HL-60 (cell line): Measurements from ENCODE around the gene DMBT1.

ENCODE experiments used
- DNase-seq, 2 experiments: peaks; one replicate each; pipeline ENCODE4 v3.0.0-alpha.2; 2010 to 2020; ENCODE audit warnings: low read depth in 1 of 2, low spot score in 1 of 2
- H3K27ac ChIP-seq: fragments of 250-450 bp; sonication (Bioruptor Pico); replicated peaks from 2 replicates; pipeline ENCODE4 v1.5.1; 2020; ENCODE audit warnings: mild to moderate bottlenecking, moderate library complexity
- H3K27me3 ChIP-seq: fragments of 250-450 bp; sonication (Bioruptor Pico); 2 replicates; pipeline ENCODE4 v1.5.1; 2021; ENCODE audit warnings: mild to moderate bottlenecking, moderate library complexity; ENCODE audit not compliant: insufficient read depth, poor library complexity, severe bottlenecking
- H3K4me3 ChIP-seq: replicated peaks from 2 replicates; pipeline ENCODE4 v1.5.1; 2011; ENCODE audit warnings: mild to moderate bottlenecking, control low read depth, low read length; ENCODE audit not compliant: insufficient read depth
- CTCF ChIP-seq: IDR thresholded peaks from one replicate; pipeline ENCODE4 v1.5.1; 2011; ENCODE audit warnings: low read length, control low read depth, inconsistent platforms; ENCODE audit not compliant: insufficient read depth
- GABPA ChIP-seq: IDR thresholded peaks from 2 replicates; pipeline ENCODE4 v1.6.1; 2012; ENCODE audit warnings: low read depth
- POLR2AphosphoS5 ChIP-seq: IDR thresholded peaks from 2 replicates; pipeline ENCODE4 v1.6.1; 2012; ENCODE audit warnings: low read depth
- SPI1 ChIP-seq: IDR thresholded peaks from 2 replicates; pipeline ENCODE4 v1.6.1; 2012; ENCODE audit warnings: low read depth, mild to moderate bottlenecking, borderline replicate concordance
- TF ChIP-seq, protein P1 (sequence below): IDR thresholded peaks from 2 replicates; pipeline ENCODE4 v1.6.1; 2012; ENCODE audit warnings: low read depth; ENCODE audit not compliant: insufficient replicate concordance

DMBT1 gene

DNA sequence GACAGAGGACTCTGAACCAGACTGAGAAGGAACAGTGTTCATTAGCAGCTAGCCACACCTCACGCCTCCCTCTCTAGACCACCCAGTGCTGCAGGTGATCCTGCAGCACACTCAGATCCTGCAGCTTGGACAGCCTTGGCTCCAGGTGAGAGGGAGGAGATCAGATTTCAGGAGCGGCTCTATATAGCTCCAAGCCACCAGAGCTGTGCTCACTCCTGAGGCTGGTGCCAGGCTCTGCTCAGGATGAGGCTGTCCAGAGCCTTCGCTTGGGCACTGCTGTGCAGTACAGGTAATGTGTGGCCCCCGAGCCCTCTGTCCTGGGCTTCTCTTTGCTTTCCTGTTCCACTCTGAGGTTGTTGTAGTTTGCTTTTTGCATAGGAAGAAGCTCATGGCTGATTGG, 96.7 kb downstream of the DMBT1 start:
- no peak overlapping the region for H3K4me3 ChIP-seq
- TF ChIP-seq GABPA, result no peak
- no peak for TF ChIP-seq POLR2AphosphoS5
- TF ChIP-seq SPI1, result no peak
- TF ChIP-seq, protein P1, sequence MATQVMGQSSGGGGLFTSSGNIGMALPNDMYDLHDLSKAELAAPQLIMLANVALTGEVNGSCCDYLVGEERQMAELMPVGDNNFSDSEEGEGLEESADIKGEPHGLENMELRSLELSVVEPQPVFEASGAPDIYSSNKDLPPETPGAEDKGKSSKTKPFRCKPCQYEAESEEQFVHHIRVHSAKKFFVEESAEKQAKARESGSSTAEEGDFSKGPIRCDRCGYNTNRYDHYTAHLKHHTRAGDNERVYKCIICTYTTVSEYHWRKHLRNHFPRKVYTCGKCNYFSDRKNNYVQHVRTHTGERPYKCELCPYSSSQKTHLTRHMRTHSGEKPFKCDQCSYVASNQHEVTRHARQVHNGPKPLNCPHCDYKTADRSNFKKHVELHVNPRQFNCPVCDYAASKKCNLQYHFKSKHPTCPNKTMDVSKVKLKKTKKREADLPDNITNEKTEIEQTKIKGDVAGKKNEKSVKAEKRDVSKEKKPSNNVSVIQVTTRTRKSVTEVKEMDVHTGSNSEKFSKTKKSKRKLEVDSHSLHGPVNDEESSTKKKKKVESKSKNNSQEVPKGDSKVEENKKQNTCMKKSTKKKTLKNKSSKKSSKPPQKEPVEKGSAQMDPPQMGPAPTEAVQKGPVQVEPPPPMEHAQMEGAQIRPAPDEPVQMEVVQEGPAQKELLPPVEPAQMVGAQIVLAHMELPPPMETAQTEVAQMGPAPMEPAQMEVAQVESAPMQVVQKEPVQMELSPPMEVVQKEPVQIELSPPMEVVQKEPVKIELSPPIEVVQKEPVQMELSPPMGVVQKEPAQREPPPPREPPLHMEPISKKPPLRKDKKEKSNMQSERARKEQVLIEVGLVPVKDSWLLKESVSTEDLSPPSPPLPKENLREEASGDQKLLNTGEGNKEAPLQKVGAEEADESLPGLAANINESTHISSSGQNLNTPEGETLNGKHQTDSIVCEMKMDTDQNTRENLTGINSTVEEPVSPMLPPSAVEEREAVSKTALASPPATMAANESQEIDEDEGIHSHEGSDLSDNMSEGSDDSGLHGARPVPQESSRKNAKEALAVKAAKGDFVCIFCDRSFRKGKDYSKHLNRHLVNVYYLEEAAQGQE, result no peak
- no peak for TF ChIP-seq CTCF
- DNase-seq, result no peak
- H3K27me3 ChIP-seq, result no peaks in the 10 kb centered on the region
- H3K27ac ChIP-seq, result no peak overlapping the region

DNA sequence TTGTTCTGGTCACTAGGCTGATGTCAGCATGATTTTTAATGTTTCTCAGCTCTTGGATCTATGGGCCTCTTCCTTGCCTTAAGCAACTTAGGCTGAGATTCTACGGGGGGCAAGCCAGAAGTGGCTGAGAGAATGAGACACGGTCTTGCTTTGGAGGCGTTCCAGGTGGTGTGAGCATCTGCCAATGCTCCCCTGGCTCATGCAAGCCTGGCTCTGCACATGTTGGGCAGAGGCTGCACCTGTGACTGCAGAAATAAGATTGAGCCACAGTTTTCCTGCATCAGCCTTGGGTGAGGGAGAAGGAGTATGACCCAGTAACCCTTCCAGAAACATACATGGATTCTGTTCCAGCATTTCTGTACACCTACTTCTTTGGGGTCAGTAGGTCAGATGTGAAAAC, 97.2 kb downstream of the DMBT1 start:
- H3K27ac ChIP-seq, result no peak overlapping the region
- H3K4me3 ChIP-seq, result no peak overlapping the region
- no peak for DNase-seq
- TF ChIP-seq, protein P1, result no peak
- TF ChIP-seq CTCF (no peak), POLR2AphosphoS5 (no peak), GABPA (no peak), SPI1 (no peak)
- peaks cover under 1% of the 10 kb centered on the region for H3K27me3 ChIP-seq

DNA sequence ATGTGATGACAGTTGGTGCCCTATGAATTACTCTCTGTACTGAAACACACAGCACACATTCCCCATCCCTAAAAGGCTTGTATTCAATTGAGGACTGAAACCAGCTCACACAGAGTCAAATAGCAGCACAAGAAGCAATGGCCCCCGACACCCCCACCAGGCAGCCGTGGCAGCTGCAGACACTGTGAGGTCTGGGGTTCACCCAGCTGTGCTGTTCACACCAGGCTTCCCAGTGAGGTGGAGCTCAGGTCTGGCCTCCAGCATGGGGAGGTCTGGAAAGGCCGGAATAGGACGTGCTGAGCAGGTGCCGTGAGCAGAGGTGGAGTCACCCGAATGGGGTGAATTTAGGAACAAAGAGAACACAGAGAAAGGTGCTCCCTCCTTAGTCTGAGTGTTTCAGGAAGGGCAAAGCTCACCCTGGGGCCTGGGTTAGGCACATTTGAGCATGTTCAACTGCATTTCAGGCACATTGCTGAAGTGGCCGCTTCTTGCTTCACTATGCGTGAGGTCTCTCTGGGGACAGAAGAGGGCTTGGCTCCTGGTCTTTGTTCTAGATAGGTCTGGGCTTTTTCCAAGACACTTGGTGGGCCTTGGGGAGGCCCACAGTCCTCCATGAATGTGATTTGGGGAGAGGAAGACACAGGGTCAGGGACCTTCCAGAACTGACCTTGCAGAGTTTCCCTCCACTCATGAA, 97.9 kb downstream of the DMBT1 start:
- Histone ChIP-seq H3K27me3 (peaks cover 3% of the 10 kb centered on the region), H3K4me3 (no peak overlapping the region), H3K27ac (no peak overlapping the region)
- TF ChIP-seq, protein P1, result no peak
- TF ChIP-seq POLR2AphosphoS5, result no peak
- TF ChIP-seq CTCF, result no peak
- TF ChIP-seq GABPA, result no peak
- no peak for TF ChIP-seq SPI1
- DNase-seq, result no peak
